Measurements from ENCODE around the gene ACOT8.

- TF ChIP-seq EZH2 (IDR thresholded peaks at IDR 0.05; ENCODE audit: insufficient read depth, poor library complexity, severe bottlenecking) (no peak), EZH2phosphoT487 (IDR thresholded peaks at IDR 0.05; ENCODE audit: insufficient read depth, low read depth) (no peak)
These were observed 33.1 kb upstream of the ACOT8 start for GRCh38 chr20:45890077-45890984.

All from GM23248 (cell line).